ENCODE results near the gene ZNF207. TPM values are rescaled to one million over a fixed set of nuclear protein-coding genes. Genes with fewer than 3 reads are reported as not detected.

The ZNF207 gene
- total RNA-seq, 1 experiment from 2014 or later, result 215 TPM

DNA sequence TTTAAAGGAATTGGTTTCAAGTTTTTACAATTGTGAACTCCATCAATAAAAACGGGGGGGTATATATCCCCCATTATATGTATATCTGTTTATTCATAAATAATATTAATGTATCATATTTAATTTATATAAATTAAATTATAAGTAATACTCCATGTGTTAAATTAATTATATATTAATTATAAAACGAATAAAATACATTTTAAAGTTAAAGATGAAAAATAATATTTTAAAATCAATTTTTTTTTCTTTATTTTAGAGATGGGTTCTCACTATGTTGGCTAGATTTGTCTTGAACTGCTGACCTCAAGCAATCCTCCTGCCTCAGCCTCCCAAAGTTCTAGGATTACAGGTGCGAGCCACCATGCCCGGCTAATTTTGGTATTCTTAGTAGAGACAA lies 76.9 kb downstream of the ZNF207 start:
- ChIA-PET POLR2A (interaction anchor here (0.6 kb wide), 2 partner anchors 14 to 1679 kb away, joined by 3 to 10 read pairs; no protein-coding TSS in a partner anchor), CTCF (no interaction called here)
- intact Hi-C loops (cut with micrococcal nuclease; ENCODE audit: unreplicated experiment), result no loop called here
- Histone ChIP-seq H3K4me3 (ENCODE audit: low read depth in 2 of 2, low read length in 2 of 2) (no peak overlapping the region), H3K27me3 (ENCODE audit: control insufficient read depth, insufficient read depth, low read length) (no peaks in the 10 kb centered on the region), H3K9me3 (ENCODE audit: control insufficient read depth, insufficient read depth, low read depth, low read length) (no peaks in the 10 kb centered on the region), H3K36me3 (ENCODE audit: control insufficient read depth, insufficient read depth, low read length) (no peaks in the 10 kb centered on the region), H3K4me1 (ENCODE audit: control insufficient read depth, insufficient read depth, low read length) (no peaks in the 10 kb centered on the region), H3K27ac (ENCODE audit: low read length) (no peak overlapping the region)
- no peak for ATAC-seq
- in situ Hi-C loops (cut with HindIII; ENCODE audit: low pct_unique_long_range_greater_than_20kb, low sequenced_read_pairs), result no loop called here
- no peak for DNase-seq (ENCODE audit: low read depth, low spot score)
- no TSS peak for BruUV-seq (replicated peaks)
- TF ChIP-seq CTCF (IDR thresholded peaks at IDR 0.05) (no peak), SIN3A (IDR thresholded peaks at IDR 0.05; ENCODE audit: borderline replicate concordance, insufficient read depth, low read depth, low read length) (no peak), TCF7L2 (IDR thresholded peaks at IDR 0.05; ENCODE audit: low read depth, low read length) (no peak), REST (IDR thresholded peaks at IDR 0.05; ENCODE audit: insufficient read depth in 1 of 2, low read depth in 2 of 2, low read length in 1 of 2) (no peak), POLR2AphosphoS5 (IDR thresholded peaks at IDR 0.05; ENCODE audit: low read depth, low read length) (no peak)

GRCh38 chr17:32429598-32429997 lies 79.6 kb downstream of the ZNF207 start:
- Histone ChIP-seq H3K27me3 (ENCODE audit: control insufficient read depth, insufficient read depth, low read length) (no peaks in the 10 kb centered on the region), H3K36me3 (ENCODE audit: control insufficient read depth, insufficient read depth, low read length) (no peaks in the 10 kb centered on the region), H3K9me3 (ENCODE audit: control insufficient read depth, insufficient read depth, low read depth, low read length) (no peaks in the 10 kb centered on the region), H3K27ac (ENCODE audit: low read length) (no peak overlapping the region), H3K4me3 (ENCODE audit: low read depth in 2 of 2, low read length in 2 of 2) (no peak overlapping the region), H3K4me1 (ENCODE audit: control insufficient read depth, insufficient read depth, low read length) (no peaks in the 10 kb centered on the region)
- ATAC-seq (no peak), DNase-seq (ENCODE audit: low read depth, low spot score) (no peak)
- BruUV-seq (replicated peaks), result no TSS peak
- TF ChIP-seq TCF7L2 (IDR thresholded peaks at IDR 0.05; ENCODE audit: low read depth, low read length) (no peak), CTCF (IDR thresholded peaks at IDR 0.05) (no peak), SIN3A (IDR thresholded peaks at IDR 0.05; ENCODE audit: borderline replicate concordance, insufficient read depth, low read depth, low read length) (no peak), REST (IDR thresholded peaks at IDR 0.05; ENCODE audit: insufficient read depth in 1 of 2, low read depth in 2 of 2, low read length in 1 of 2) (no peak)
- ChIA-PET POLR2A (no interaction called here), CTCF (no interaction called here)
- intact Hi-C loops (cut with micrococcal nuclease; ENCODE audit: unreplicated experiment) (no loop called here), in situ Hi-C loops (cut with HindIII; ENCODE audit: low pct_unique_long_range_greater_than_20kb, low sequenced_read_pairs) (no loop called here)

Small RNA genes within 50 kb of the gene (microRNA-seq; reads per million reads assigned to microRNA genes)
- not detected for gene MIR632 (ENCODE audit: unreplicated experiment)

Other genes with a start within 250 kb of the ZNF207 start
- gene RHOT1, start 207.7 kb upstream of the ZNF207 start, total RNA-seq (2021; ENCODE audit: unreplicated experiment), result 39.2 TPM
- 3.2 TPM for gene RHBDL3, start 84.3 kb upstream of the ZNF207 start, total RNA-seq (2021; ENCODE audit: unreplicated experiment)
- gene C17orf75, start 8.0 kb upstream of the ZNF207 start, total RNA-seq (2021; ENCODE audit: unreplicated experiment), result 31.6 TPM
- gene PSMD11, start 94.4 kb downstream of the ZNF207 start, total RNA-seq (2021; ENCODE audit: unreplicated experiment), result 212 TPM
- 7.9 TPM for gene CDK5R1, start 136.8 kb downstream of the ZNF207 start, total RNA-seq (2021; ENCODE audit: unreplicated experiment)

Data from Panc1 (cell line).